ENCODE measurements around the gene CSPG5.

Gene CSPG5

DNA sequence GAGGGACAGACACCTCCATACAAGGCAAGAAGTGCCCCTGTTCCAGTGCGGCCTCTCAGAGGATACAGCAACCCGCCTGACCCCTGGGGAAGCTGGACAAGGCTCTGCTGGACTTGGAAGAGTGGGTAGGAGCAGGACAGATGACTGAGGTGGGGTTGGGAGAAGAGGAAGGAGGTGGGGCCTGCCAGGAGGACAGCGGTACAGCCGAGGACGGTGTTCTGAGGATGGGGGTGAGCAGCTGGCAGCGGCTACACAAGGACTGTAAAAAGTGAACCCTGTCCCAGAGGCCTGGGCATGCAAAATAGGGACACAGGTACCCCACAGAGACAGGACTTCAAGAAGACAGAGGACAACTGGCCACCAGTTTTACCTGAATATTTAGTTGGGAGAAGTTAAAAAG lies 41.7 kb downstream of the CSPG5 start:
- no peak for DNase-seq (ENCODE audit: low read depth)

DNA sequence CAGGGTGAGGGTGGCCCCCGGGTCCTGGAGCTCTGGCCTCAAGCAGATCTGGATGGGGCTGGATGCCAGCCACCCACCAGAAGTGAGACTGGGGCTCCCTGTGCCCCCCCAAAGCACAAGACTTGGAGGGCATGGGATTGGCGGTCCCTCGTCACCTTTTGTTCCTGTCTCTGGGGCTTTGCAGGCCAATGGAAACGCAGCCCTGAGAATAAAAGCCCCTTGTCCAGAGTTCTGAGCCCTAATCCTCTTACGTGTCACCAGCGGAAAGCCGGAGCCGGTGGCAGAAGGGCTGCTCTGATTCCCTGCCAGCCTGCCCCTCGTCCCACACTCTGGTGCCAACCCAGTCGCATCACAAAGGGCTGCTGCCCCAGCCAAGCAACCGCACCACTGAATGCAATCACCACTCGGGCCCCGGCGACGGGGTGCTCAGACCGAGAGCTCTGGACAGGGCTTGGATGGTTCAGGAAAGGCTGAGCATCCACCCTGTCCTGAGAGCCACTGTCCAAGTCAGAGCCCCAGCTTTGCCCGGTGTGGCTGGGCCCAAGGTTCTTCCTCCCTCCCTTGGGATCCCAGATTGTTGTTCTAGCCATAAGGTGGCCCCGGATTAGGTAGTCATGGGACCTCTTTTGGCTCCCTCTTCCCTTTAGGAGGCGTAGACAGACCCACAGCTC lies 42.3 kb downstream of the CSPG5 start:
- DNase-seq (ENCODE audit: low read depth) = no peak

DNA sequence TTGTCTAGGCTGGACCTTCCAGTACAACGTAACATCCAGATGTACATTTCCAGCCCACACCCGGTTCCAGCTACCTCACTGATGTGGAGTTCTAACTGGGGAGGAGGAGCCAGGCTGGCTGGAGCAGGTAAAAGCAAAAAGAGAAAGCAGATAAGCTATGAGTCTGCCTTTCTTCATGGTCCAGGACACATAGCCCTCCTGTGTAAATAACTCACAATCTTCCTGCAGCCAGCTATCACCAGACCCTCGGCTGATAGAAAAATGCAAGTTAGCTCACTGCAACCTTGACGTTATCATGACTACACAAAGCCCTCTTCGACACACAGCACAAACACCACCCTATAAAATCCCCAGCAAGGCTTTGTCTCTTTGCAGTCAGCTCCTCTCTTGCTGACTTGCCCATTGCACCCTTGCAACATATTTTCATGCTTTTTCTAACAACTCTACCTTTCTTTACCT lies 44.6 kb downstream of the CSPG5 start:
- DNase-seq (ENCODE audit: low read depth) = no peak

DNA sequence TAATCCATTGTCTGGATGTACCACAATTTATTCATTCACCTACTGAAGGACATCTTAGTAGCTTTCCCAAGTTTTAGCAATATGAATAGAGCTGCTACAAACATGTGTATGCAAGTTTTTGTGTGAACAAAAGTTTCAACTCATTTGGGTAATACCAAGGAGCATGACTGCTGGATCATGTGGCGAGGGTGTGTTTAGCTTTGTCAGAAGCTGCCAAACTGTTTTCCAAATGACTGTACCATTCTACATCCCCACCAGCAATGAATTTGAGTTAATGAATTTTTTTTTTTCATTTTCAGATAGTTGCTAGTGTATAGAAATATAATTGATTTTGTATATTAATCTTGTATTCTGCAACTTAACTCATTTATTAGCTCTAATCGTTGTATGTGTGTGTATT lies 45.2 kb downstream of the CSPG5 start:
- DNase-seq (ENCODE audit: low read depth) = no peak

DNA sequence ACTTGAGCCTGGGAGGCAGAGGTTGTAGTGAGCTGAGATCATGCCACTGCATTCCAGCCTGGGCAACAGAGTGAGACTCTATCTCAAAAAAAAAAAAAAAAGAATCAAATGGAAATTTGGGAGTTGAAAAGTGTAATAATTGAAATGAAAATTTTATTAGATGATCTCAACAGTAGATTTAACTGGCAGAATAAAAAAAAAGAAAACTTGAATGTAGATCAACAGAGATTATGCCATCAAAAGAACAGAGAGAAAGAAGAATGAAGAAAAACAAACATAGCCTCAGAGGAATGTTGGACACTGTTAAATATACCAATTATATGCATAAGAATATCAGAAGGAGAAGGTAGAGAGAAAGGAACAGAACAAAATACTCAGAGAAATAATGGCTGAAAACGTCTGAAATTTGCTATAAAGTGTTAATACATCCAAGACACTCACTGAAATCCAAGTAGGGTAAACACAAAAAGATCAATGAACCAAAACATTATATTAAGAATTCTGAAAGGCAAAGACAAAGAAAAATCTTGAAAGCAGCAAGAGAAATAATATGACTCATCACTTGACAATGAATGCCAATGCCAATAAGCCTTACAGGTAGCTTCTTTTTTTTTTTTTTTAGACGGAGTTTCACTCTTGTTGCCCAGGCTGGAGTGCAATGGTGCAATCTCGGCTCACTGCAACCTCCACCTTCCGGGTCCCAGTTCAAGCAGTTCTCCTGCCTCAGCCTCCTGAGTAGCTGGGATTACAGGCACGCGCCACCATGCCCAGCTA lies 50.5 kb downstream of the CSPG5 start:
- DNase-seq (ENCODE audit: low read depth) = no peak

DNA sequence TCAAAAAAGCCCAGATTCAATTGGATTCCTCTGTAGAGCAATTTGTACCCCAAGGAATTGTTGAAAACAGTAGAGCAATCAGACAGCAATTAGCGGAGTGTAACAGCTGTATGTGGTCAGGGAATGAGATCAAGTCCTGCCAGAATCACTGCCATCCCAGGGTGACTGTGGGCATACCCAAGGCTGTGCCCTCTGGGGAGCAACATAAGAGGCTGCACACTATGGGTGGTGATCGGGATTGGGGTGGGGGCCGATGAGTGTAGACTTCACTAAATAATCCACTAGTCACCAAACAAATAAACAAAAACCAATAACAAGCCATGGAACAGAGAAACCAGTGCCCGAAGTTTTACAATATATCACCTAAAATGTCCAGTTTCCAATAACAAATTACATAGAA lies 53.0 kb downstream of the CSPG5 start:
- no peak for DNase-seq (ENCODE audit: low read depth)

DNA sequence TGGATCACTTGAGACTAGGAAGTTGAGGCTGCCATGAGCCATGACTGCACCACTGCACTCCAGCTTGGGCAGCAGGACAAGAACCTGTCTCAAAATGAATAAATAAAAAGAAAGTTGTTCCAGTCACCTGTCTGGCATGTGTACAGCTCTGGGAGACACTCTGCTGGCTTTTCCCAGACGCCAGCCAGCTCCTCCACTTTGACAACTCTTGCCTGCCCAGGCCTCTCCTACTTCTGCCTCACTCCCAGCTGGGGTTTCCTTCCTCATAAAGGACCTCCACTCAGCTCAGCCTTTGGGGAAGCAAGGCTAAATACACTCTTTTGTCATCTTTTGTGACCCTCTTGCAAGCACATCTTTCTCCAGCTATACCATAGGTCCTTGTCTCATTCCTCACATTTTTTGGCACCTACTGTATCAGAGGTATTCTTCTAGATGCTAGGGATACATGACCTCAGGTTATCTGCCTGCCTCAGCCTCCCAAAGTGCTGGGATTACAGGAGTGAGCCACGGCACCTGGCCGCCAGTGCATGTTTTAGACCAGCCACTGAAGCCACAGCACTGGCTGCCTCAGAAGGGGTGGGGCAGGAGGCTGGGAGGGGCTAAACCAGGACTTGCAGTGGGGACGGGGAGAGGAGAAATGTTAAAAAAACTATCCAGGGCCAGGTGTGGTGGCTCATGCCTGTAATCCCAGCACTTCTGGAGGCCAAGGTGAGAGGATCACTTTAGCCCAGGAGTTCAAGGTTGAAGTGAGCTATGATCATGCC lies 55.2 kb downstream of the CSPG5 start:
- no peak for DNase-seq (ENCODE audit: low read depth)

DNA sequence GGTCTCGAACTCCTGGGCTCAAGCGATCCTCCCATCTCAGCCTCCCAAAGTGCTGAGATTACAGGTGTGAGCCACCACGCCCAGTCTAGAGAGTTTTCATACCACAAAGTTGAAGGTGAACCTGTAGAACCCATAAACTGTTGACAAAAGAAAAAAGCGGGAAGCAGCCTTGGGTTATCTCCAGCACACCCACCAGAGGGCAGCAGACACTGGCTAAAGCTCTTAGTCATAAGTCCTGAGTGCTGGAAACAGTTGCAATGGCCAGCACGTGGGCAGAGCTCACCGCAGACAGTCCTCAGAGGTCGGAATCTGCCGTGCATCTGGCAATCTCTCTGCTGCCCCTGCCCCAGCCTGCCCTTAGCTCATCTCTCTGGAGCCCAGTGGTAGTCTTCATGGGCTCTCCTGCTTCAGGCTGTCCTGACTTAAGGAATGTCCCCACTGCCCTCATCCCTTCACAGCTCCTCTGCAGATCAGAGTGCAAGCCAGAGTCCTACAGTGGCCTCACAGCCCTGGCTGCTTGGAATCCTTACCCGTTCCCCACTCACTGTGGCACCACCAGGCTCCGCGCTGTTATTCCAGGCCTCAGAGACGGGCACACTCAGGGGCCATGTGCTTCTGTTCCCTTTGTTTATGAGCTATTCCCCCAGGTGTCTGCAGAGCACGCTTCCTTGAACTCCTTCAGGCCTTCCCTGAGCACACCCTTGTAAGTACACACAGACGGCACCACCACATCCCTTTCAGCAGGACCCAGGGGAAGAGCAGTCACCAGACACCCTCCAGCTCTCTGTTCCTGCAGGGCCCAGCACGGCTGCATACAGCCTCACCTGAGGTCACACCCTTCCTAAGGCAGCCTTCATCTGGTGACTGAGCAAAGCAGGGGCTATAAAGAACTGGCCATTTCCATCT lies 56.3 kb downstream of the CSPG5 start:
- peak; percentile 56 for DNase-seq (ENCODE audit: low read depth)

DNA sequence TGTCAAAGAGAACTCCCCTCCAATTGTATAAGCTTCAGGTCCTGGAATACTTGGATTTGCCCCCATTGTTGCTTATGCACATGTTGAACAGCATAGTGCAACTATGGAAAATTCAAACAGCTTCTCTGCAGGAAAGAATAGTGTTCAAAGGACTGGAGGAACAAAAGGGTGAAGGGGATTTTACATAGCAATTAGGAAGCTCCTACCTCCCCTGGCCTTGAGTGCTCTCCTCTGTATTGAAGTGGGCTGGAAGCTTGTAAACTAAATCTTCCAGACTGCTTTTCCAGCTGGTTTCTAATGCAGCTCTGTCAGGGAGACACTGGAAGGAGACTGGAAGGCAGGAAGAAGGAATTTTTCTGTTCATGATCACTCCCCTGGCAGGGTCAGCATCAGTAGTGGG lies 57.9 kb downstream of the CSPG5 start:
- DNase-seq (ENCODE audit: low read depth) = no peak

DNA sequence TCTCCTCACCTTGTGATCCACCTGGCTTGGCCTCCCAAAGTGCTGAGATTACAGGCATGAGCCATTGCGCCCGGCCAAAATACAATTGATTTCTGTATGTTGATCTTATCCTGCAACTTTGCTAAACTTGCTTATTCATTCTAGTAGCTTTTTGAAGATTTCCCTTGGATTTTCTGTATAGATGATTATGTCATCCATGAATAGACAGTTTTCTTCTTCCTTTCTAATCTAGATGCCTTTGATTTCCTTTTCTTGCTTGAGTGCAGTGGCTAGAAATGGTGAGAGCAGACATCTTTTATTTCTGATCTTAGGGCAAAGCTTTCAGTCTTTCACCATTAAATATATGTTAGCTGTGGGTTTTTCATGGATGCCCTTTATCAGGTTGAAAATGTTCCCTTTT lies 60.7 kb downstream of the CSPG5 start:
- no peak for DNase-seq (ENCODE audit: low read depth)

DNA sequence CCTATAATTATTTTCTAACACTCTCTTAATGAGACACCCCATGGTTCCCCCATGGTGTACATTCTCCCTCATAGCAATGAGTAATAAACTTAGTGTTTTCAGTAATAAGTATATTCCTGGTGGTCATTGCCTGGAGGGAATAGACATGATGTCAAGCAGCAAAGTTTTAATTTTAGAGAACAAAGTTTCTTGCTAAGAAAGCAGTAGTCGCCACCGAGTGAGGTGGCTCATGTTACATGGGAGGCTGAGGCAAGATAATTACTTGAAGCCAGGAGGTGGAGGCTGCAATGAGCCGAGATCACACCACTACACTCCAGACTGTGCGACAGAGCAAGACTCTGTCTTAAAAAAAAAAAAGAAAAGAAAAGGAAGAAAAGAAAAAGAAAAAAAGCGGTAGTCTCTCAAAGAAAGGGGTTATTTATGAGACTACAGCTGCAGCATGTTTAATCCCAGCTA lies 62.8 kb downstream of the CSPG5 start:
- no peak for DNase-seq (ENCODE audit: low read depth)

DNA sequence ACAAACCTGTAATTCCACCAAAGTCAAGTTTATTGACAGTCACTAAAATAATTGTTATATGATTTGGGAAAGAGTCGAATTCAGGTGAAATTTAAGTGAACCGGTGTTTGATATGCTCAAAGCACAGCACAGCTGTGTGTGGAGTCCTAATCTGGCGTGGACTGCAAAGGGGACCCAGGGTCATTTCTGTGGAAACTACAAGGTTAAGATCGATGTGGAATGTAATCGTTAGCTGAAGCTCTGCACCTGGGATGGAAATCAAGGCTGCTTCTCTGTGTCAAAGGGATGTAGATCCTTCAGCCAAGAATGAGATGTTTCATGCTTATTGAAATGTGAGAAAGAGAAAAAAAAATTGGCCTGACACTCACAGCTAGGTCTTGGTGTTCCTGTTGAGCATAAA lies 63.6 kb downstream of the CSPG5 start:
- DNase-seq (ENCODE audit: low read depth) = no peak

DNA sequence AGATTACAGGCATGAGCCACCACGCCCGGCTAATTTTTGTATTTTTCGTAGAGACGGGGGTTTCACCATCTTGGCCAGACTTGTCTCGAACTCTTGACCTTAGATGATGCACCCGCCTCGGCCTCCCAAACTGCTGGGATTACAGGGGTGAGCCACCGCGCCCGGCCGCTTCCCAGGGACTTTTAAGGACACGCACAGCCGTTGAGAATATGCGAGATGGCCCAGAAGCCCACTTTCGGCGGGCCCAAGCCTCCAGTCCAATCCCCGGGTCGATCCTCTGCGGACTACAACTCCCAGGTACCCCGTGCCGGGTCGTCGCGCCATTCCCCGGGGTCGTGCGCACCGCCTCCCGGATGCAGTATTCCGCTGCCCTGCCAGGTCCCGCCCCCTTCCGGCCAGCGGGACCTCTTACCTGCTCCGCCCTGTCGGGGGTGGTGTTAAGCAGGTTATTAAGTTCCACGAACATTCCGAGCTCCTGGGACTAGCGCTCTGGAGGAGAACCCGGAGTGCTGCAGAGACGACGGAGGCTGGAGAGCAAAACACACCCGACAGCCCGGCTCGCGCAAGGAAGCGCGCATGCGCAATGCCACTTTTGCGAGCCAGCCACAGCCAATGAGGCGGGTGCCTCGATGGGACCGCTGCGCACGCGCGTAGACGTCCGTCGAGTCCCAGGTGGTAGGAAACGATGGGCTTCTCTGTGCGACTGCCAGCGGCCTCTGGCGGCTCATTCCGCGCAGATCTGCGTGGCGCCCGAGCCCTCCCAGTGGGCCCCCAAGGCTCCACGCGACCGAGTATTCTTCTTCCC lies 65.3 kb downstream of the CSPG5 start, which contains the start of gene ELP6:
ELP6 (minus strand) TSS at position 588 of the 805 bp plus-strand sequence; CDS start at position 466, 122 bp downstream.
- peak; percentile 95 for DNase-seq (ENCODE audit: low read depth)

DNA sequence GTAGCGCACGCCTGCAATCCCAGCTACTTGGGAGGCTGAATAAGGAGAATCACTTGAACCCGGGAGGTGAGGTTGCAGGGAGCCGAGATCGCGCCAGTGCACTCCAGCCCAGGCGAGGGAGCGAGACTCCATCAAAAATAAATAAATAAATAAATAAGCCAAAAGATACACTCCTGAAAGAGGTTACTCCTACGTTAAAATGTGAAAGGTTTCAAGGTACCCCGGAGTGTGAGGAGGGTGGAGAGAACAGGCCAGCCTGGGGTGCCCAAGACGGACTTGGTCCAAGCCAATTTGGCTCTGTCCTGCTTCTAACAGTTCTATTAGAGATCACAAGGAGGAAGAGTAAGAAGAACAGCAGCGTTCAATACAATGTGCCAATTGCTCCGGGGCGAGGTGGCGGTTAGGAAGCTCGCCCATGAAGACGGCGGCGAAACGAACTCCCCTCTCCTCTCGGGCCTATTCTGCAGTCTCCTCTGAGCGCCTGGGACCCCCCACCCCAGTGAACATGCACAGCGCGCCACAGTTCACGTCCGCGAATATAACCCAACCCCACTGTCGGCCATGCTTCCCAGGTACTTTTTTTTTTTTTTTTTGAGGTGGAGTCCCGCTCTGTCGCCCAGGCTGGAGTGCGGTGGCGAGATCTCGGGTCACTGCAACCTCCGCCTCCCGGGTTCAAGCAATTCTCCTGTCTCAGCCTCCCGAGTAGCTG lies 66.1 kb downstream of the CSPG5 start:
- DNase-seq (ENCODE audit: low read depth) = no peak
